SH-SY5Y (cell line): Measurements from ENCODE around the gene SLC25A4.

Source experiments
- GATA2 ChIP-seq: IDR thresholded peaks from 2 replicates; pipeline ENCODE4 v1.6.1; 2011; ENCODE audit warnings: mild to moderate bottlenecking, low read depth, low read length
- GATA3 ChIP-seq: IDR thresholded peaks from 2 replicates; pipeline ENCODE4 v1.6.1; 2011; ENCODE audit warnings: low read depth, mild to moderate bottlenecking, low read length, moderate library complexity

DNA sequence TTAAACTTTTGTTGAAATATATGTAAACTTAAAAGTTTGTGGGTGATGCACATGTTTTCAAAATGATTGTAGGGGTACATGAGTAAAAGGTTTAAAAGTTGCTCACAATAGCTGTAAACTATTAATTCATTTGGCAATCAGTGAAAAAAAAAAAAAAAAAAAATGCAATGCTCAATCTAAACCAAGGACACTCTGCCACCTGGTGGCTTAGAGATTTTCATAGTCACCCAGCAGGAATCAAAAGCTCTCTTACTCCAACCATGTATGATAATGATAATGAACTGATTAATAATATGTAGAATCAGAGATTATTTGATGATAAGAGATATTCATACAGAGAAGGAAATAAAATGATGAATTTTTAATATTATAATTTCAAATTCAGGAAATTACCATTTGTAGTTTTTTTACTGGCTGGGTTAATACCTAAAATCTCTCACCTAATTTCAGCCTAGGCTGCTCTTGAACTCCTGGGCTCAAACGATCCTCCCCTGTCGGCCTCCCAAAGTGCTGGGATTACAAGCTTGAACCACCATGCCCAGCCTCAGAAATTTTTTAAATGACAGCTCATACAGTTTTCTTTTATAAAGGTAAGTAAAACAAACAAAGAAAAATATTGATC is 46.9 kb upstream of the SLC25A4 start:
- TF ChIP-seq GATA2 (no peak), GATA3 (no peak)
